Coronary artery (tissue), 2 donors: ENCODE measurements around the gene UBC.

Source experiments
- DNase-seq: peaks from one replicate; pipeline ENCODE4 v3.0.0-alpha.2; 2017; ENCODE audit warnings: low spot score
- H3K27ac ChIP-seq, 2 donors: fragments of 200-600 bp; sonication (generic); one replicate each; pipeline ENCODE4 v1.5.1; 2016 to 2019
- H3K4me3 ChIP-seq: fragments of 200-600 bp; sonication (generic); 2 replicates; pipeline ENCODE4 v1.5.1; 2016; ENCODE audit warnings: mild to moderate bottlenecking, moderate library complexity
- TF ChIP-seq, protein P1 (sequence below): fragments of 200-600 bp; sonication (generic); IDR thresholded peaks from one replicate; pipeline ENCODE4 v1.5.1; 2019; ENCODE audit warnings: antibody characterized with exemption

Gene UBC

DNA sequence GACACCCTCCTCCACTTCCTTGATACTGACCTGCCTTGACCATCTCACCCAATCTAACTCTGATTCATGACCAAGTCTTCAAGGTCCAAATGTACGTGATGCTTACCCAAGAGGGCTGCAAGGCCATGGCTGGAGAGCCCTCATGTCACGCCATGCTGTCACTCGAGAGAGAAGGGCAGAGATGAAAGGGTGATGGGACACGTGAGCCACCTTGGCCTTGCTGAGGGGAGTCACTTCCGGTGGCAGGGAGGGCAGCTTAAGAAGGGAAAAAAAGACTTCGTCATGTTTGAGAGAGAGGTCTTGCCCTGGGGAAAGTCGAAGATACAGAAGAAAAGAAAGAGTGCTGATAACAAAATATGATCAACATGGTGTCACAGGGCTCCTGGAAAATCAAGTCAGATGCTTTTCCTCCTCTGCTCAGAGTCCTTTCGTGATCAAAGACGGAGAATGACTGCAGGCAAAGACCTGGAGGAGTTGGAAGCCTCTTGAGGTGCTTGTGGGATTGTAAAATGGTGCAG lies 47.5 kb downstream of the UBC start:
- DNase-seq: no peak
- Histone ChIP-seq H3K27ac (no peak overlapping the region), H3K4me3 (no peak overlapping the region)
- TF ChIP-seq, protein P1, sequence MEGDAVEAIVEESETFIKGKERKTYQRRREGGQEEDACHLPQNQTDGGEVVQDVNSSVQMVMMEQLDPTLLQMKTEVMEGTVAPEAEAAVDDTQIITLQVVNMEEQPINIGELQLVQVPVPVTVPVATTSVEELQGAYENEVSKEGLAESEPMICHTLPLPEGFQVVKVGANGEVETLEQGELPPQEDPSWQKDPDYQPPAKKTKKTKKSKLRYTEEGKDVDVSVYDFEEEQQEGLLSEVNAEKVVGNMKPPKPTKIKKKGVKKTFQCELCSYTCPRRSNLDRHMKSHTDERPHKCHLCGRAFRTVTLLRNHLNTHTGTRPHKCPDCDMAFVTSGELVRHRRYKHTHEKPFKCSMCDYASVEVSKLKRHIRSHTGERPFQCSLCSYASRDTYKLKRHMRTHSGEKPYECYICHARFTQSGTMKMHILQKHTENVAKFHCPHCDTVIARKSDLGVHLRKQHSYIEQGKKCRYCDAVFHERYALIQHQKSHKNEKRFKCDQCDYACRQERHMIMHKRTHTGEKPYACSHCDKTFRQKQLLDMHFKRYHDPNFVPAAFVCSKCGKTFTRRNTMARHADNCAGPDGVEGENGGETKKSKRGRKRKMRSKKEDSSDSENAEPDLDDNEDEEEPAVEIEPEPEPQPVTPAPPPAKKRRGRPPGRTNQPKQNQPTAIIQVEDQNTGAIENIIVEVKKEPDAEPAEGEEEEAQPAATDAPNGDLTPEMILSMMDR: no peak

DNA sequence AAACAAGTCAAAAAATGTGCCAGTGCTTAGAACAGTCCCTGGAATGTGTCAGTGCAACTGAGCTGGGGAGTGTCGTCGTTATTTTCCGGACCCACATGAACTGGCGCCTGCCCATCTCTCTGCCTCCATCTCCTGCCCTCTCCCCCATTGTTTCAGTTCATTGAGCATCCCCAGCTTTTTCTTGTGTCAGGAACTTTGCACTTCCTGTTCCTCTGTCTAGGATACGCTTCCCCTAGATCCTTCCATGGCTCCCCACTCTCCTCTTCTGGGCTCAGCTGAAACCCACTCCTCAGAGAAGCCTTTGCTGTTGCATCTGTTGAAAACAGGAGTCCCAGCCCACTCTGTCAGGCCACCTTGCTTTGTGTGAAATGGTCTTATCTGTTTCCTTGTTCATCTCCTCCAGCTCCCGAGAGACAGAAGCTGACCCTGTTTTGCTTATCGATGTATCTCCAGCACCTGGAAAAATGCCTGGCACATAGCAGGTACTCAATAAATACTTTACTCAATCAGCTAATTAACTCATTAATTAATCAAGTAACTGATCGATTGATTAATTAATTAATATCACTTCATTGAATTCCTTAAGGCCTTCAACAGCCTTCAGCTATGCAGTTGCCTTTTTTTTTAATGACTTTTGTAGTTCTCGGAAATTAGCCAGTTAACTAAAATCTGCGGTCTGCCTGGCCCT lies 48.1 kb downstream of the UBC start:
- Histone ChIP-seq H3K4me3 (no peak overlapping the region), H3K27ac (no peak overlapping the region)
- TF ChIP-seq, protein P1: no peak
- no peak for DNase-seq

DNA sequence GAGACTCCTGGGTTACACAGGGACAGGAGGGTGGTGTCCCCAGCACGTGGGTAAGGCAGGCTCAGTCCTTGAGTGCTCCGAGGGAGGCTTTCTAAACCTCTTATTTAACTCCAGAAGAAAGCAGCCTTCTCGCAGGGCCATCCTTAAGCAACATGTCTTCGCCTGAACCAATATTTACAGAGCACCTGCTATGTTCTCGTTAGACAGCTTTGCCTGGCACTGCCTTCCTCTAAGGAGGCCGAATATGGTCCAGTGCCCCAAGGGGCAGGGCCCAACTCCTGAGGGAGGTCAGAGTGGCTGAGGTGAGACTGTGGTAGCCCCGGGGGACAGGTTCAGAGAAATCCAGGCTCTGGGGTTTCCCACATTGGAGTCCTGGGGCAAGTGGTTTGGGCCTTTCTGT lies 48.7 kb downstream of the UBC start:
- TF ChIP-seq, protein P1: no peak
- H3K27ac ChIP-seq: no peak overlapping the region

DNA sequence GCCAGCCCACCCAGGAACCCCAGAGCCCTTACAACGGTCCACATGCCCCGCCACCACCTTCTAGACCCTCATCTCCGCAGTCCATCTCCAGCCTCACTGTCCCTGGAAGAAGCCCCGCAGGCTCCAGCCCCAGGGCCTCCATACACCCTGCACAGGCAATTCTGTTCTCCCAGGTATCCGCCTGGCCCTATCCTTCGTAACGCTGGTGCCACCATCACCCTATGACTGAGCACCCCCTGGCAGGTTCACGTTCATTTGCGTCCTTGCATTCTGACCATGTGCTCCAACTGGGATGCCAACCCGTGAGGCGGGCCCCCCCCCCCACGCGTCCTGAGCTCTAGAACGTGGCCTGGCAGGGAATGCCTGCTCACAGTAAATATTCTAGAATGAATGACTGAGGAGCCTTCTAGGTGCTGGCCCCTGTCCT lies 50.1 kb downstream of the UBC start:
- H3K27ac ChIP-seq: peak overlapping the region in 1 of 2 donors; percentile 41
- H3K4me3 ChIP-seq: peak overlapping the region; percentile 76
- DNase-seq: no peak
- TF ChIP-seq, protein P1: no peak

More for the DNA sequence above, 48.7 kb downstream of the UBC start:
- no peak for DNase-seq
- no peak overlapping the region for H3K4me3 ChIP-seq

DNA sequence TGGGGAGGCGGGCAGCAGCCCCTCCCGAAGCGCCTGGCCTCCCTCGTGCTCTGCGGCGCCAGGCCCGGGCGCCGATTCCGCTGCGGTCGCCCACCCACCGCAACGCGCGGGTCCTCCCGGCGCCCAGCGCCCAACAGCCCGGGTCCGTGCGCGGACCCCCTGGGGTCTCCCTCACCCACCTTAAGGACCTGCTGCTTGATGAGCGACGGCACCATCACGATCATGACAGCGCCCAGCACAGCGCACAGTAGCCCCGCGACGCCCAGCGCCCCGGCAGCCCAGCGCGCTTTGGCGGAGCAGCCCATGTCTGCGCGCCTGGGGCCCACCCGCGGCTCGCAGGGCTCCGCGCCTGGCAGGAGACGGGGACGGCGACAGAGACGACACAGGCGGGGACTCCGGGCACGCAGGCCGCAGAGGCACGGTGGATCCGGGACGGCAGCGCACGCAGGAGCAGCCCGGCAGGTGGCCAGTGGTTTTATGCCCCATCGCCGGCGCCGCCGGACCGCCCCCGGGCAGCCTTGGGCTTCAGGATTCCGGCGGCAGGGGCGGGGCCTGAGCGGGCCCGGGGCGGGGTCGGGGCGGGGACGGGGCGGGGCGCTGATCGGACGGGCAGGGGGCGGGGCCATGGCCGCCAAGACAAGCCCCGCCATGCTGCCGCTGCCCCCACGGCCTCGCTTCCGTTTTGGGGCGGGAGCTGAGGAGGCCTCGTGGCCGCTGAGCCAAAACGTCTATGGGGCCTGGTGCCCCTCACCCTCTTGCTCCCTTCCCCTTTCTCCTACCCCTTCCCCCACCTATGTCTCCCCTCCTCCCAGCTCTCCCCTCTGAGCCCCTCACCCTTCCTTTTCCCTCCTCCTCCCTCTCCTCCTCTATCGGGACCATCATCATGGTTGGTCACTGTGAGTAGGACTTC lies 50.8 kb downstream of the UBC start, which contains the start of gene SCARB1:
SCARB1 (minus strand) TSS at position 449 of the 910 bp plus-strand sequence; CDS start at position 305, 144 bp downstream.
- Histone ChIP-seq H3K27ac (peak within 1 kb of the TSS; percentile 15 to 41), H3K4me3 (peak within 1 kb of the TSS; percentile 76)
- TF ChIP-seq, protein P1: no peak
- peak; percentile 86 for DNase-seq

DNA sequence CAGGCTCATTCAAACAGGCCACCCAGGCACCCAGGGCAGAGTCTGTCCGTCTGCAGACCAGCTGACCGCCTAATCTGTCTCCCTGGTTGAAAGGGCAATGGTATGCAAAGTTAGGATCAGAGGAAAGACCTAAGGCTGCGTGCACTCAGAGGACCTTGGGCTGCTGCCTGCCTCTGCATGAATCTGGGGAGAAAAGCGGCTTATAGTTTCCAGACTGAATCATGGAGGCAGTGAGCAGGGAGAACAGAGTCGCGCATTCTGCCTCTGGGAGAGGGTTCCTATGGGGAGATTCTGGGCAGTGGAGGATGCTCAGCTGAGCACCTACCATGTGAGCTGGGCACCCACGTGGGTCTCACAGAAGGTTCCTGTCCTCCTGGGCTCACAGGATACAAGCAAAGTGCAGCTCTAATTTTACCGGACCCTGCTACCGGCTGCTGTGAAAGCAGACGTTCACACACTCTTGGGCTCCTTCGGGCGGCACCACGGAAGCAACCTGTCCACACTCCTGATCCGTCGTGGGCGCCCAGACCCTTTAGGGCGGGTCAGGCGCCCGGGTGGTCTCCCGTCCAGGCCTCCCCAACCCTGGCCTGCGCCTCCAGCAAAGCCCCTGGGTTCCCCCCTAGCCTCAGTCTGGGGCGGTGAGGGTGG lies 51.6 kb downstream of the UBC start:
- no peak for DNase-seq
- Histone ChIP-seq H3K27ac (peak overlapping the region in 1 of 2 donors; percentile 15), H3K4me3 (peak overlapping the region; percentile 76)
- TF ChIP-seq, protein P1: no peak
